Activated T-cell treated with anti-CD3 and anti-CD28 coated beads, Interleukin-2, amount 50 U/mL, for 24 hours (primary cell): Measurements from ENCODE around the gene HSPA1B.

Experiments used
- DNase-seq: peaks from one replicate; pipeline ENCODE4 v3.0.0-alpha.2; 2020
- H3K27ac Mint-ChIP-seq: 2 replicates; pipeline ENCODE4 v1.8.0; 2020; ENCODE audit warnings: mild to moderate bottlenecking, mixed read lengths
- H3K27me3 Mint-ChIP-seq: 2 replicates; pipeline ENCODE4 v1.8.0; 2020; ENCODE audit warnings: mixed read lengths
- H3K36me3 Mint-ChIP-seq: 2 replicates; pipeline ENCODE4 v1.8.0; 2020; ENCODE audit warnings: low read depth, mixed read lengths
- H3K4me1 Mint-ChIP-seq: 2 replicates; pipeline ENCODE4 v1.8.0; 2020; ENCODE audit warnings: low read depth, mixed read lengths
- H3K4me3 Mint-ChIP-seq: 2 replicates; pipeline ENCODE4 v1.8.0; 2020; ENCODE audit warnings: mild to moderate bottlenecking, moderate library complexity, mixed read lengths
- H3K9me3 Mint-ChIP-seq: 2 replicates; pipeline ENCODE4 v1.8.0; 2020; ENCODE audit warnings: mixed read lengths

HSPA1B gene

DNA sequence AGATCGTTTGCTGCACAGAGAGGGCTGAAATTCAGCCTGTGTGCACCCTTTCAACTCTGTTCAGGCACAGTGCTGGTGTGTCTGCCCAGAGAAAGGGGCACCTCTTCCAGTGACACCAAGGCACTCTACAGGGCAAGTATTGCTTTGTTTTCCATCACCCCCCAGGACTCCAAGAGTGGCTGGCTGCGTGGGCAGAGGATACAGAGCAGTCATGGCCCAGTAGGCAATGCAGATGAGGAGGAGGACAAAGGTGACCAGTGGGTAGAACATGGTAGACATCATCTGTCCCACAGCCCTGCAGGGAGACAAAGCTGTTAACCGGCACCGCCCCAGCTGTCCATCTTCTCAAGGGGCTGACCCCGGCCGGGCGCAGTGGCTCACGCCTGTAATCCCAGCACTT, 41.8 kb downstream of the HSPA1B start:
- H3K9me3 Mint-ChIP-seq = no peaks in the 10 kb centered on the region
- H3K4me3 Mint-ChIP-seq = no peak overlapping the region
- H3K27me3 Mint-ChIP-seq = no peaks in the 10 kb centered on the region
- no peak for DNase-seq
- peaks cover 5% of the 10 kb centered on the region for H3K4me1 Mint-ChIP-seq
- H3K27ac Mint-ChIP-seq = no peak overlapping the region
- no peaks in the 10 kb centered on the region for H3K36me3 Mint-ChIP-seq

DNA sequence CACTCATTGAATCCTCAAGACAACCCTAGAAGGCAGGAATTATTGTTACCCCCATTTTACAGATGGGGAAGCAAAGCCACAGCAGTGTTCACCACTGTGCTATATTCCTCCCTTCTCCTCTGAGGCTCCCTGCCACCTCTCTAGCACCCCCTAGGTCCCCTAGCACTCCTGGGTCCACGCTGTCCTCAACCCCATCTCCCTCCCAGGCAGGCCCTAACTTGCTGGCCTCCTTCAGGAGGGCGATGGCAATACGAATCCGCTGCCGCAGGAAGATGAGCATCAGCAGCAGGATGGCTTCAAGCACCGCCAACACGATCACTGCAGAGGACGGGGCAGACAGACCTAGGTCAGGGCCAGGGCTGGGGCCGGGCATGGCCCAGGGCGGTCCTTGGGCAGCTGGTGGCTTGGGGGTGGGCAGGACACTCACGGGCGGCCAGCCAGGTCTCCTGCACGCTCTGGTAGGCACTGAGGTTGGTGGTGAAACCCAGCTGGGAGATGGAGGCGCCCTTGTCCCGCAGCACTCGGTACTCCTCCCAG, 42.9 kb downstream of the HSPA1B start:
- Mint-ChIP-seq H3K9me3 (no peaks in the 10 kb centered on the region), H3K27ac (no peak overlapping the region), H3K4me1 (peaks cover 2% of the 10 kb centered on the region), H3K36me3 (no peaks in the 10 kb centered on the region), H3K4me3 (no peak overlapping the region), H3K27me3 (no peaks in the 10 kb centered on the region)
- no peak for DNase-seq

DNA sequence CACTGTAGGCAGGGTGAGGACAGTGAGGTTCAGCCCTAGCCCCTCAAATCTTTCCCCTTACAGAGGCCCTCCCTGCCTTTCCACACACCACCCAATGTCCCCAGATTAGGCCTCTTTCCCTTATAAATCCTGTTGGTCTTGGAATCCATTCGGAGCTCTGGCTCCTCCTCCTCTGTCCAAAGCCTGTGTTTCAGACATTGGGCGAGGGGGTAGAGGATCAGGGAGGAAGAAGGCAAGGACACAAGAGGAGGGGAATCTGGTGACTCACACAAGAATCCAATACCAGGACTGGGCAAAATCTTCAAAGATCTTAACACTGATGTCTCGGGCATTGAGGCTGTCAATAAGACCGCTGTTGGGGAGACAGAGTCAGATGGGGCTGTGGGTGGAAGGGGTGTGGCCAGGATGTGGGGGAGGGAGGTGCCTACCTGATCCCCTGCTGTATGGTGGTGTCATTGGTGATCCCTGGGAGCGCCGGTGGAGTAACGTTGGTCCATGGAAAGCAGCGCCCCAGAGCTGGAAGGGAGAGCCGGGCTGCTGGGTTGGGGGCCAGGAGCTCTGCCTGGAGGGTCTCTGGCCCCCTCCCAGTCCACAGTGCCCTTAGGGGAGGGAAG, 43.6 kb downstream of the HSPA1B start:
- Mint-ChIP-seq H3K27me3 (no peaks in the 10 kb centered on the region), H3K4me3 (no peak overlapping the region), H3K9me3 (no peaks in the 10 kb centered on the region), H3K36me3 (no peaks in the 10 kb centered on the region), H3K4me1 (peaks cover 2% of the 10 kb centered on the region), H3K27ac (no peak overlapping the region)
- no peak for DNase-seq

DNA sequence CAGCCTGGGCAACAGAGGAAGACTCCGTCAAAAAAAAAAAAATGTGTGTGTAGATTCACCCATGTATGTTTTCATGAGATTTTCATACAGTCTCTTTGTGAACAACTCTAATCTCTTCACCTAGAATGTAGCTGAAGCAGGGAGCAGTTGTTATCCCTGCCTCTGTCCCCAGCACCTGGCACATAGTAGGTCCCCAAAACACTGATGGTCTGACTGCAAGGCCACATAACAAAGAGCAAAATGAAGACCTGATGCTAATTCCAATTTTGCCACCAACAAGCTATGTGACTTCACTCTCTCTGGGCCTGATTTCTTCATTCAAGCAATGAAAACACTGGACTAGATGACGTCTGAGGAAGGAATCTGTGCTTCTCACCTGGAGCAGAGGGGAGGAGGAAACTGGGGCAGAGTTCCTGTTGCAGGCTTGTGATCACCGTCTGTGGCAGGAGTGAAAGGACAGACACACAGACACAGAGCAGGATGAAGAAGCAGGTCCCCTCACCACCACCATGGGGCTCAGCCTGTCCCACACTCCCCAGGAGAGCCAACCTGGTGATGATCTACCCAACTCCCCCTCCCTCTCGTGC, 46.6 kb downstream of the HSPA1B start:
- H3K36me3 Mint-ChIP-seq = peaks cover 3% of the 10 kb centered on the region
- no peak overlapping the region for H3K4me3 Mint-ChIP-seq
- peaks cover 2% of the 10 kb centered on the region for H3K4me1 Mint-ChIP-seq
- H3K27me3 Mint-ChIP-seq = no peaks in the 10 kb centered on the region
- no peak for DNase-seq
- H3K9me3 Mint-ChIP-seq = no peaks in the 10 kb centered on the region
- no peak overlapping the region for H3K27ac Mint-ChIP-seq

DNA sequence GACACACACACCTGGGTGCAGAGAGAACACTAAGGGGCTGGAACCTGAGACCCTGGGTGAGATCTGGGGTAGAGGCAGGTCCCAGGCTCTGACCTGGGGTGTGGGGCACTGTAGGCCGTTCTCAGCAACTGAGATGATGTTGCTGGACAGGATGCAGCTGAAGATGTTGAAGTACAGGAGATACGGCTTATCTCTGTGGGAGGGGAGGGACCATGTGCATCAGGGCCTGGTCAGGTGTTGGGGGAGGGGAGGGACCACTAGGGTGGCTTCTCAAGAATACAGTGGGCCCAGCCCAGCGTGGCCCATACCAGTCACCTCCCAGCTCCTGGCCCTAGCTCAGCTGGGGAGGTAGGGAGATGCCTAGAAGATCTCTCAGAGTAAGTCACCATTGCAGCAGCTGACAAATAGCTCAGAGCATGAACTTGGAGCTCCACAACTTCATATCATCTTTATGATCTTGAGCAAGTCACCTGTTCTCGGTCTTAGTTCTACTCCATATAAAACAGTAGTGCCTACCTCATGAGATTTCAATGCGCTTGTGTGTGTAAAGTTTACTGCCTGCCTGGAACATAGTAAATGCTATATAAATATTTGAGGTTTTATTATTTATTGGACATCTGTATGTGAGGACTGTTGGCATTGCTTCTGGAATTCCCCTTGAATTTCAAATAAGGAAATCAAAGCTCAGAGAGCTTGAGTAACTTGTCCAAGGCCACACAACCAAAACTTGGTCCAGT, 47.5 kb downstream of the HSPA1B start:
- Mint-ChIP-seq H3K27ac (peak overlapping the region; percentile 40), H3K4me3 (no peak overlapping the region), H3K9me3 (no peaks in the 10 kb centered on the region), H3K27me3 (no peaks in the 10 kb centered on the region), H3K36me3 (peaks cover 10% of the 10 kb centered on the region), H3K4me1 (peaks cover 2% of the 10 kb centered on the region)
- DNase-seq = no peak

DNA sequence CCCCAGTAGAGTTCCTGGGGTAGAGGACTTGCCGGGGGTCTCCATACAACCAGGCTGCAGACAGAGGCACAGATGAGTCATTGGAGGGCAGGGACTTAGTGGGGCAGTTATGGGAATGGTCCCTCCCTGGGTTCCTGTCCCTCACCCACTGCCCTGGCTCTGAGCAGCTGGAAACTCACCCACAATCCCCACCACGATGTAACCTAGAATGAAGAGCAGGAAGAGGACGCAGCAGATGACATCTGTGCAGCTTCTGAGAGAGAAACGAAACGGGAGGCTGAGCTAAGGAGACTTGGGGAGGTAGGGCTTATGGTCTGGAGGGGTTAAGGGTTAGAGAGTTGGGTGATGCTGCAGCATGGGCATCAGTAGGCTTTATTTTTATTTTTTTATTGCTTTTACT, 48.3 kb downstream of the HSPA1B start:
- peaks cover 19% of the 10 kb centered on the region for H3K36me3 Mint-ChIP-seq
- H3K4me1 Mint-ChIP-seq = peaks cover 2% of the 10 kb centered on the region
- no peak overlapping the region for H3K27ac Mint-ChIP-seq
- H3K9me3 Mint-ChIP-seq = no peaks in the 10 kb centered on the region
- no peaks in the 10 kb centered on the region for H3K27me3 Mint-ChIP-seq
- H3K4me3 Mint-ChIP-seq = no peak overlapping the region
- no peak for DNase-seq

DNA sequence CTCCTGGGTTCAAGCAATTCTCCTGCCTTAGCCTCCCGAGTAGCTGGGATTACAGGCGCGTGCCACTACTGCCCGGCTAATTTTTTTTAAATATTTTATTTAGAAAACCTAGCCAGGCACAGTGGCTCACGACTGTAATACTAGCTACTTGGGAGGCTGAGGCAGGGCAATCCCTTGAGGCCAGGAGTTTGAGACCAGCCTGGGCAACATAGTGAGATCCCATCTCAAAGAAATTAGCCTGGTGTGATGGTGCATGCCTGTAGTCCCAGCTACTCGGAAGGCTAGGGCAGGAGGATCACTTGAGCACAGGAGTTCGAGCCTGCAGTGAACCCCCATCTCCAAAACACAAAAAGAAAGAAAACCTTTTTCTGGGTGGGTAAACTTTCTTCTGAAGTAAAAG, 48.8 kb downstream of the HSPA1B start:
- peaks cover 24% of the 10 kb centered on the region for H3K36me3 Mint-ChIP-seq

DNA sequence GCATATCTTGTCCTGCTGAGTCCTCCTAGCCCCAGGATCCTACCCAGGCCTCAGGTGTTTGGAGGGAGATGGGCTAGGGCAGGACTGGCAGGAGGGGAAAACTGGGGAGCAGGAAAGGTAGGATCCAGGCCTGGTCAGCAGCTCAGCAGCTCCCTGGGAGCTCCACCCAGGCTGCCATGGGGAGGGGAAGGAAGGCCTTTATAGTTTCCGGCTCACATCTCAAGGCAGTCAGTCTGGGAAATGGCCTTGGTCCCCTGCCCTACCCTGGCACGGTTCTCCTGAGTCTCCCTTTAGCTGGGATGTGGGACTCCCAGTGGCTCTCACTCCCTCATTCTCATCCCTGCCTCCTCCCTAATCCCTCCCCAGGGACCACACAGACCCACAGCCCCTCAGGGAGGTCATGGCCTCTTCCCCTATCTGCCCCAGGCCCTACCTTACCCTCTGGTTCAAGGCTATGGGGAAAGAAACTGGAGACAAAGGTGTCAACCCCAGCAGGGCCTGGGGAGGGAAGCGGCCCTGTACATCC, 49.6 kb downstream of the HSPA1B start:
- H3K4me3 Mint-ChIP-seq = no peak overlapping the region

More for the DNA sequence above, 48.8 kb downstream of the HSPA1B start:
- no peak overlapping the region for H3K4me3 Mint-ChIP-seq
- no peaks in the 10 kb centered on the region for H3K4me1 Mint-ChIP-seq
- H3K9me3 Mint-ChIP-seq = no peaks in the 10 kb centered on the region
- no peak overlapping the region for H3K27ac Mint-ChIP-seq
- no peaks in the 10 kb centered on the region for H3K27me3 Mint-ChIP-seq
- no peak for DNase-seq

DNA sequence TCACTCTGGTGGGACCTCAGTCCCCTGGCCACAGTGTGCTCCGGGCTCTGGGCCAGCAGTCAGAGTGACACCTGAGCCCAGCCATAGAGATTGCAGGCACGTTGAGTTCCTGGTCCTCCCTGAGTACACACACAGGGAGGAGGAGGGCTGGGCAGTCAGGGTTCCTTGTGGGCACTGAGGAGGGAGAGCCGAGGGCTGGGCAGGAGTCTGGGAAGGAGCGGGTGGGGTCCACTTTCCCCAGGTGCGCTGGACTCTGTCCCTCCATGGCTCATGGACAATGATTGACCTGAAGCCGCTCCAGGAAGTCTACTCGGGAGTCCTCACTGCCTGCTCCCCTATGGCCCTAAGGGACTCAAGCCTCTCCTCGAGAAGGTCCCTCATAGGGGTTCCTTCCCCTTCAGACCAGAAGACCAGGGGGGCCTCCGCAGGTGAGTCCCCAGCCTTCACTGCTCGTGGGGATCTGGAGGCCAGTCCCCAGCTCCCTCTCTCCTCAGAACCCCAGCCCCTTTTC, 50.2 kb downstream of the HSPA1B start:
- no peaks in the 10 kb centered on the region for H3K27me3 Mint-ChIP-seq
- H3K36me3 Mint-ChIP-seq = peaks cover 37% of the 10 kb centered on the region
- no peak overlapping the region for H3K4me3 Mint-ChIP-seq
- no peak overlapping the region for H3K27ac Mint-ChIP-seq
- H3K4me1 Mint-ChIP-seq = no peaks in the 10 kb centered on the region
- DNase-seq = no peak
- no peaks in the 10 kb centered on the region for H3K9me3 Mint-ChIP-seq

More for the DNA sequence above, 49.6 kb downstream of the HSPA1B start:
- Mint-ChIP-seq H3K27me3 (no peaks in the 10 kb centered on the region), H3K4me1 (no peaks in the 10 kb centered on the region), H3K27ac (no peak overlapping the region), H3K36me3 (peaks cover 32% of the 10 kb centered on the region), H3K9me3 (no peaks in the 10 kb centered on the region)
- DNase-seq = no peak

DNA sequence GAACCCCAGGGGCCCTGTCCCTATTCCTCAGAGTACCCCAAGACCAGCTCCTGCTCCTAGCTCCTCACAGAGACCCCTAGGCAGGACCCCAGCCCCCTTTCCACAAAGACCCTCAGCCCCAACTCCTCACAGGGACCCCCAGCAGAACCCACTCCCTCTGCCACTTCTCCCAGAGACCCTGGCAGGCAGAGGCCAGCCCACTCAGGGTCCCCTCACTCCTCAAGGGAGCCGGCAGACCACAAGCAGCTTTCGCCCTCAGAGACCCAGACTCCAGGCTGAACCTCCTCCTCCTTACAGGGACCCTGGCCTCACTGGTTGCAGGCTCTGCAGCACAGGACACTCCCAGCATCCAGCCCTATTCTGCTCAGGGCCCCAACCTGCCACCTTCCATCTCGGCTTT, 50.7 kb downstream of the HSPA1B start:
- Mint-ChIP-seq H3K36me3 (peaks cover 42% of the 10 kb centered on the region), H3K27ac (no peak overlapping the region), H3K9me3 (no peaks in the 10 kb centered on the region), H3K27me3 (no peaks in the 10 kb centered on the region), H3K4me3 (no peak overlapping the region), H3K4me1 (no peaks in the 10 kb centered on the region)
- no peak for DNase-seq

DNA sequence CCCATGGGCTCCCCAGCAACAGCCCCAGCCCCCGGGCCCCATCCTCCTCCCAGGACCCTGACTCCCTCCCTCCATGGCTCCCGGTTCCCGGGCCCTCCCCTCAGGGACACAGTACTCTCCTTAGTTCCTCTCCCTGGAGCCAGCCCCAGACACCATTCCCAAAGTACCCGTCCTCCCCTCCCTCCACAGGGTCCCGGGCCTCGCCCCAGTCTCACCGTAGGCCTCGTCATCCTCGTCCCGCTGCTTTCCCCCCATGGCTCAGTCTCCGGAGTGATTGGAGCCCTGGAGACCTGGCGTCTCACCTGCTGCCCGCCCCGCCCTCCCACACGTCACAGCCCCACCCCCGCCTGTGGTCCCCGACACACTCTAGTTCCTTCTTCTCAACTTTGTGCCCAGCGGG, 51.2 kb downstream of the HSPA1B start, which contains the start of gene SLC44A4:
Gene SLC44A4, minus strand, starts transcription at position 272 of the 400 bp plus-strand sequence. Its CDS starts 17 bp downstream, at position 255.
- H3K27ac Mint-ChIP-seq = no peak within 1 kb of the TSS
- peaks cover 47% of the 10 kb centered on the region for H3K36me3 Mint-ChIP-seq
- no peaks in the 10 kb centered on the region for H3K4me1 Mint-ChIP-seq
- H3K4me3 Mint-ChIP-seq = no peak within 1 kb of the TSS
- no peaks in the 10 kb centered on the region for H3K9me3 Mint-ChIP-seq
- no peak for DNase-seq
- H3K27me3 Mint-ChIP-seq = no peaks in the 10 kb centered on the region

DNA sequence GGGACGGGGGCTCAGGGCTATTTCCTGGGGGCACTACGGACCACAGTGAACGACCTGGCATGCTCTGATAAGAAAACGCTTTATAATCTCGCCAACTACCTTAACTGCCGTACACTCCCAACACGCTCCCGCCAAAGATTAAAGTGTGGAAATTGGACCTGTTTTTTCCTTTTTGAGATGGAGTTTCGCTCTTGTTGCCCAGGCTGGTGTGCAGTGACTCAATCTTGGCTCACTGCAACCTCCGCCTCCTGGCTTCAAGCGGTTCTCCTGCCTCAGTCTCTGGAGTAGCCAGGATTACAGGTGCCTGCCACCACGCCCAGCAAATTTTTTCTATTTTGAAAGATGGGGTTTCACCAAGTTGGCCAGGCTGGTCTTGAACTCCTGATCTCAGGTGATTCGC, 51.6 kb downstream of the HSPA1B start:
- H3K4me3 Mint-ChIP-seq = no peak overlapping the region

More for the DNA sequence above, 51.6 kb downstream of the HSPA1B start:
- Mint-ChIP-seq H3K27me3 (no peaks in the 10 kb centered on the region), H3K4me1 (no peaks in the 10 kb centered on the region), H3K36me3 (peaks cover 51% of the 10 kb centered on the region), H3K27ac (no peak overlapping the region), H3K9me3 (no peaks in the 10 kb centered on the region)
- no peak for DNase-seq
